NCI-H187 treated with DMSO at 0.1 percent for 48 hours (cell line): Measurements from ENCODE around the gene MLLT3.
A peak's percentile ranks its signal among the peaks of the same experiment; 100 is the strongest.

Source experiments
- DNase-seq: peaks from one replicate; lab custom pipeline; 2025; lab: John Stamatoyannopoulos, UW

The MLLT3 gene

GRCh38 chr9:20379804-20380225, 242.5 kb downstream of the MLLT3 start:
- no peak for DNase-seq

GRCh38 chr9:20378851-20379250, 243.4 kb downstream of the MLLT3 start:
- DNase-seq, result no peak

GRCh38 chr9:20377790-20378189, 244.5 kb downstream of the MLLT3 start:
- DNase-seq, result no peak

GRCh38 chr9:20376731-20377375, 245.4 kb downstream of the MLLT3 start:
- DNase-seq, result no peak

GRCh38 chr9:20376042-20376441, 246.3 kb downstream of the MLLT3 start:
- no peak for DNase-seq

- DNase-seq, result no peak
Measured at GRCh38 chr9:20373263-20373662, 249.0 kb downstream of the MLLT3 start.

- no peak for DNase-seq
Measured at GRCh38 chr9:20369391-20369790, 252.9 kb downstream of the MLLT3 start.

GRCh38 chr9:20367855-20368254, 254.4 kb downstream of the MLLT3 start:
- no peak for DNase-seq

GRCh38 chr9:20364959-20365358, 257.3 kb downstream of the MLLT3 start:
- no peak for DNase-seq

- DNase-seq, result peak; percentile 22
Measured at GRCh38 chr9:20363233-20363632, 259.1 kb downstream of the MLLT3 start.

GRCh38 chr9:20361656-20362570, 260.4 kb downstream of the MLLT3 start:
- DNase-seq, result no peak

GRCh38 chr9:20361229-20361628, 261.1 kb downstream of the MLLT3 start:
- DNase-seq, result no peak

- no peak for DNase-seq
Measured at GRCh38 chr9:20358207-20358606, 264.1 kb downstream of the MLLT3 start.

- no peak for DNase-seq
Measured at GRCh38 chr9:20357037-20357432, 265.3 kb downstream of the MLLT3 start.

- no peak for DNase-seq
Measured at GRCh38 chr9:20356403-20357036, 265.8 kb downstream of the MLLT3 start.

GRCh38 chr9:20355022-20355421, 267.3 kb downstream of the MLLT3 start:
- no peak for DNase-seq

GRCh38 chr9:20353931-20354652, 268.2 kb downstream of the MLLT3 start:
- DNase-seq, result no peak

GRCh38 chr9:20353524-20353923, 268.8 kb downstream of the MLLT3 start:
- DNase-seq, result no peak

GRCh38 chr9:20352591-20352990, 269.7 kb downstream of the MLLT3 start:
- DNase-seq, result no peak

GRCh38 chr9:20351715-20352114, 270.6 kb downstream of the MLLT3 start:
- no peak for DNase-seq

GRCh38 chr9:20349568-20349967, 272.7 kb downstream of the MLLT3 start:
- DNase-seq, result no peak

- no peak for DNase-seq
Measured at GRCh38 chr9:20343325-20343724, 279.0 kb downstream of the MLLT3 start.
